ENCODE results near the gene CNTROB.

Gene CNTROB

GRCh38 chr17:7903154-7904103, 28.6 kb upstream of the CNTROB start:
- DNase-seq (ENCODE audit: low spot score), result no peak

DNA sequence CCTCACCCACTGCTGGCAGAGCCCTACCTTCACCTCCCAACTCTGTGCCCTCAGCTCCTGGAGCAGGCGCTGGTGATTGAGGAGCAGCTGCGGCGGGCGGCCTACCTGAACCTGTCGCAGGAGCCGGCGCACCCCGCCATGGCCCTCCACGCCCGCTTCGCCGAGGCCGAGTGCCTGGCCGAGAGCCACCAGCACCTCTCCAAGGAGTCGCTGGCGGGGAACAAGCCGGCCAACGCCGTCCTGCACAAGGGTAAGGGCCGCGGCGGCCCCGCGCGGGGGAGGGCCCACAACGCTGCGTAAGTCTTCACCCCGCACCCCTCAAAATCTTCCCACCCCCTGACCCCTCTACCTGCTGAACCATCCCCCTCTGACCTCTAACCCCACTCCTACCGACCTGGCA, 22.9 kb upstream of the CNTROB start:
- no peak for DNase-seq (ENCODE audit: low spot score)

DNA sequence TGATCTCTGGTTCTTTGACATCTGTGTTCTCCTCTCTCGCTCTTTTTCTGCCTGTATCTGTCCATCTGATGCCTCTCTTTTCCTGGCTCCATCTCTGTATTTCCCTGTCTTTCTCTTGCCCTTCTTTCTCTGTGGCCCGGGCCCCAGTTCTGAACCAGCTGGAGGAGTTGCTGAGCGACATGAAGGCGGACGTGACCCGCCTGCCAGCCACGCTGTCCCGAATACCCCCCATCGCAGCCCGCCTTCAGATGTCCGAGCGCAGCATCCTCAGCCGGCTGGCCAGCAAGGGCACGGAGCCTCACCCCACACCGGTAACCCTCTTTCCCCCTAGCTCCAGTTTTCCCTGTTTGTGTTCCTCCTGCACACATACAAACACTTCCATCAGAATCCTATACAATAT, 21.7 kb upstream of the CNTROB start:
- no peak for DNase-seq (ENCODE audit: low spot score)

- no peak for DNase-seq (ENCODE audit: low spot score)
Observed at GRCh38 chr17:7910711-7911110, 21.3 kb upstream of the CNTROB start.

GRCh38 chr17:7911116-7911515, 20.9 kb upstream of the CNTROB start:
- DNase-seq (ENCODE audit: low spot score), result no peak

DNA sequence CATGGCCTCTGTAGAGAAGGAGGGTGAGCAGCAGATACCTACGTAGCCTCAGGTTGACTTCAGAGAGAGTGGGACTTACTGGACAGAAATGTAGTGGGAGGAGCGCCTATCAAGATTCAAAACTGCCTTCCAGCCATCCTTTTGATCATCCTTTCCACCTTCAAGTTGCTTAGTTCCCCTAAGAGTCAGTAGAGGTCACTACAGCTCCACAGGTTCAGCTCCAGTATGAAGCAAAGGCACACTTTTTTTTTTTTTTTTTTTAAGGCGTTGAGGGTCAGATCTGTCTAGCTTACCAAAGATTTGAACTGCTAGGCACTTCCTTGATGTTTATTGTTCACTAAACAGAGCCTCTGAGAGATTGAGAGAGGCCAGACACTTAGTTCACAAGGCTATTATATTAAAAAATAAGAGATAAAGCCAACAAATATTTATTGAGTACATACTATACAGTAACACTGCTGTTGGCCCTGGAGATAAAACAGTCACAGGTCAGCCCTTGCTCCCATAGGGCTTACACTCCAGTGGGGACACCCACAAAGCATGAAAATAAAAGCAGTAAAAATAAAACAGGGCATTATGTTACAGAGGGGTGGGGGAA, 19.0 kb upstream of the CNTROB start:
- DNase-seq (ENCODE audit: low spot score), result peak; percentile 80

GRCh38 chr17:7915179-7915610, 16.8 kb upstream of the CNTROB start:
- peak; percentile 29 for DNase-seq (ENCODE audit: low spot score)

GRCh38 chr17:7915611-7916384, 16.2 kb upstream of the CNTROB start, which contains the start of gene RNF227:
TSS of gene RNF227 (minus strand) at chr17:7916289. CDS start at chr17:7916195, 94 bp downstream.
- peak; percentile 93 for DNase-seq (ENCODE audit: low spot score)

DNA sequence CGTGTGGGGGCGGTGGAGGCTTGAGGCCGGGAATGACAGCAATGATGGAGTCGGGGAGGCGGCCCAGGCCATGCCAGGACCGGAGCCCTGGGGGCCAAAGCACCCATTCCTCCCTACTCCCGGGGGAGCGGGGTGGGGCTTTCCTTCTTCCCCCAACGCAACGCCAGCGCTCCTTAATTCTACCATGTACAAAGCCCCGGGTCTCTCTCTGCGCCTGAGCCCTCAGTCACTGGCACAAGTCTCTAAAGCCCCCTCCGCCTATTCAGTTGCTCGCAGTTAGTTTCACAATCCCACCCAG, 15.7 kb upstream of the CNTROB start:
- no peak for DNase-seq (ENCODE audit: low spot score)

DNA sequence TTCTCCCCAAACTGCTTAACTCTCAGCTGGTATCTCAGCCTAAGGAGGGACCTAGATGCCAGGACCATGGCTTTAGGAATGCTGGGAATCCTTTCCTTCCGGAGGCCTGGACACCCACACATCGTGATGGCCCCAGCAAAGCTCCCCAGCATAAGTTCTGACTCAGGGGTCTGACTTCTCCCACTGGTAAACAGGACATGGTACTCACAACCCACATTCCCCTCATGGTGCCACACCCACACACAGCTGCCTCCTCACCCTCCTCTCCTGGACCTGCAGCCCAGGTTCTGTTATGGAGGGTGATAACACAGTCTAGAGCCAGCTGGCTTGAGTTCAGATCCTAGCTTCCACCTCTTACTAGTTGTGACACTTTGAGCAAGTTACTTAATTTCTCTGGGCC, 15.2 kb upstream of the CNTROB start:
- peak; percentile 50 for DNase-seq (ENCODE audit: low spot score)

- no peak for DNase-seq (ENCODE audit: low spot score)
Observed at GRCh38 chr17:7922269-7922844, 9.6 kb upstream of the CNTROB start.

DNA sequence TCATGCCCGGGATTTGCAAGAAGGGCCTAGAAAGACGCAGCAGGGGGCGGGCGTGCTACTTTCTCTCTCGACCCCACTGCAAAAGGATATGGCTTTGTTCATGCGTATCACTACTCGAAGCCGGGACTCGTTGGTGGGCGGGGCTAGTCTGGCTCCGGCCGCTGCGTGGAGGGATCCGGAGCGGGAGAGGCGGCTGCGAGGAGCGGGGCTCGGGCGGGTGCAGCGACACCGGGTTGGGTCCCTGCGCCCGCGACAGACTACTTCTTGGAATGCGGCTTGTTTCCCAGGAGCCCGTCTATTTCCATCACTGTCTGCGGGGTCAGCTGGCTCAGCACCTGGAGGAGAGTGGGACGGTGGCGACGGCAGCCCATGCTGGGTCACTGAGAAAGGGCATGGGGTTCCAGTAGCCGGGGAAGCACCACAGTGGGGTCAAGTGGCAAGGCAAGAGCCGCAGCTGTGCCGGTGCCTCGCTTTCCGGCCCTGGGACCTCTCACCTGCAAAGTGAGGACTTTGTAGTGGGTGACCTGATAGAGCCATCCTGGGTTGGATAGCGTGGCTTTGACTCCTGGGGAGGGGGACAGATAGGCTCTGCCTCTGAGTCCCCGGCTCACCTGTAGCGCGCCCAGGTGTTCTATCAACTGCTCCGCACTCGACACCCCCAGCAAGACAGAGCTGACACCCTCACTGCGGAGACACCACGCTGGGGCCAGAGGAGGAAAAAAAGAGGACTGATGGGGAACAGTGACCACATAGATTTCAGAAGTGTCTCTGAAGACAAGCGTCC, 9.0 kb upstream of the CNTROB start:
- peak; percentile 83 for DNase-seq (ENCODE audit: low spot score)

- no peak for DNase-seq (ENCODE audit: low spot score)
Observed at GRCh38 chr17:7927596-7927995, 4.4 kb upstream of the CNTROB start.

DNA sequence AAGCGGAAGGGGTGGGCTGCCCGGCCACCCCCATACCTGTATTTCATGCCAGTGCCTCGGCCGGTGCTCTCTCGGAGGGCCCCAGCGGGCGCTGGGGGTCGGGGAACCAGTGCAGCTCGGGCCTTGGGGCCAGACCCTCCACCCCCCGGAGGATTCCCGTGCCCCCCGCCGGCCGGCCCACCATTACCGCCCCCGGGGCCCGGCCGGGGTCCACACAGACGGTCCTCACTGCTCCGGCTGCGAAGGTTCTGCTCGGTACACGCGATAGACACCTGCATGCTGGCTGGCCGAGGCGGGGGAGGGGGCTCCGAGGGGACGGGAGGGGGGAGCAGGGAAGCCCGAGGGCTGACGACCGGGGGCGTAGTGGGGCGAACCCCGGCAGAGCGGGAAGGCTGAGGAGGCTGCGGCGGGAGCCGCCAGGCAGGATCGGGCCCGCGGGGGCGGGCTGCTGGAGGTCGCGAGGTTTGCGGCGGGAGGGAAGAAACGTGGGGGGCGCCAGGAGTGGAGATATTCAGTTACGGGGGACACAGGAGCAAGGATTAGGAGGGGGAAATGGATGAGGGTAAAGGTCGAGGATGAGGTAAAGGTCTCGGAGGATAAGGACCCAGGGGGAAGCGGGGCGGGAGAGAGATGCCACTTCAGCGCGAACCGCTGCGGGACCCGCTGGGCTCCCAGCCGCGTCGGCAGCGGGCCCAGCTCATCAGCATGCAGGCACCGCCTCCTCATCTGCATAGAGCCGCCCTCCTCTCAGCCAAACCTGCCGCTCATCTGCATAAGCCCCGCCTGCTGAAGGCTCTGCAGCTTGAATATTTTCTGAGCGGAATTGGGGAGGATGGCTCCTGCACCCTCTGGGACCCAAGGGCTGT, 2.6 kb upstream of the CNTROB start, which contains the start of gene KCNAB3:
KCNAB3 (minus strand) TSS at position 699 of the 866 bp plus-strand sequence; CDS start at position 278, 421 bp downstream.
- DNase-seq (ENCODE audit: low spot score), result peak; percentile 87

DNA sequence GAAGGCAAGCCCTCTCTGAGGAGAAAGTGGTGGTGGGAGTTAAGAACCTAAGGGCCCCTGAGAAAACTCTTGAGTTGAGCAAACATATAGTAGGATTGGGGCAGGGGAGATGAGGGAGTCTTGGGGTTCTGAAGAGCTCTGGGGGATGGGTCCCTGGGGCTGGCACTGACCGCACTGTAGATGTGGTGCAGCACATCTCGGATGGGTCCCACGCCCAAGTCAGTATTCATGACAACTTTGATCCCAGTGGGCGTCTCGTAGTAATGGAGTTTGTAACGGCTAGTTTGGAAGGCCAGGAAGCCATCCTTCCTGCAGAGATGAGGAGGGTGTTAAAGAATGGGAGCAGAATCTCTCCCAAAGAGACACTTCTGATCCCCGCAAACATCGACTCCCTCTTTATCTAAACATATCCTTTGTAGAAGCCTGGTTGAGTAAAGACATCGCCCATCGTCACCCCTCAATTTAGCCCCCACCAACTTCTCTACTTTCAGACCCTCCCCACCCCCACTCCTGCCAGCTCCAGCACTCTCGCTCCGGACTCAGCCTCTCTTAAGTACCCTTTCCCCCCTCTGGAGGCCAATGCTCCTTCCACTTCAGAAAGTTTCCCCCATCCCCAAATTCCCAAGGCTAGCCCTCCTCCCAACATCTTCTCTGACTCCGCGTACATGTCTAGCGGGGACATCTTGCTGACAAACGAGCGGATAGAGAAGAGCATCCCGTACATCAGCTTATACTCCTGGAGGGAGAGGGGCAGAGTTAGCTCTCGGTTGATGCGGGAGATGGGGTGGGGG, 970 bp upstream of the CNTROB start:
- no peak for DNase-seq (ENCODE audit: low spot score)

DNA sequence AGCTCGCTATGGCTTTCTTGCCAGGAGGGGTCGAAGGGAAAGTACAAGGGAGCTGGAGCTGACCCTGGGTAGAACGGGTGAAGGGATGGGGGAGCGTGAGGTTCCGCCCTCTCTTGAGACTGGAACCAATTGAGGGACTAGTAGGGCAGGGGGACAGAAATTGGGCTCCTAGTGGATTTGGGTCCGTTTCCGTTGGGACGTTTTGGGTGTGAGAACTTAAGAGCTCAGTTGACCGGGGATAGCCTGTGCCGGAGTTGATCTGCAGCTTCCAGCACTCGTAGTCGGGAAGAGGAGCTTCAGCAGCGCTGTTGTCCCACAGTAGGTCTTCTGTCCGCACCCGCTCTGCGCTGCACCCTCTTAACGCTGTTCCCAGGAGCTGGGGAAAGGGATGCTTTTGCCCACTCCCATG, 481 bp downstream of the CNTROB start:
- DNase-seq (ENCODE audit: low spot score), result peak; percentile 47

GRCh38 chr17:7932949-7933348, 943 bp downstream of the CNTROB start:
- DNase-seq (ENCODE audit: low spot score), result peak; percentile 70

DNA sequence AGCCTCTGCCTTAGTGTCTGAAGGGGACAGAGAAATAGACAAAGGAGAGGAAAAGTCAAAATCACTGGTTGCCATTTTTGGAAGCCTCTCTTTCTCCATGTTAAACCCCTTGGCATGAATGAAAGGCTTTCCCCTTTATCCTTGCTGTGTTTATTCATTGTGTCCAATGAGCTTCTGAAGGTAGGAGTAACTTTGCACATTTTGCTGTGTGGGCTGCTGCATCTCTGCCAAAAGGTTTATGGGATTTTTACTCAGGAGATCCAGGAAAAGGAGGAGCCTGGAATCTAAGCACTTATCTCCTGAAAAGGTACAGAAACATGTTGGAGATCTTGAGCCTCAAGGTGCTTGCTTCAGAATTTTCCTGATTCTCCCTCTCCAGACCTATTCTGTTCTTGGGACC, 3.9 kb downstream of the CNTROB start:
- no peak for DNase-seq (ENCODE audit: low spot score)

- no peak for DNase-seq (ENCODE audit: low spot score)
Observed at GRCh38 chr17:7940034-7940433, 8.0 kb downstream of the CNTROB start.

DNA sequence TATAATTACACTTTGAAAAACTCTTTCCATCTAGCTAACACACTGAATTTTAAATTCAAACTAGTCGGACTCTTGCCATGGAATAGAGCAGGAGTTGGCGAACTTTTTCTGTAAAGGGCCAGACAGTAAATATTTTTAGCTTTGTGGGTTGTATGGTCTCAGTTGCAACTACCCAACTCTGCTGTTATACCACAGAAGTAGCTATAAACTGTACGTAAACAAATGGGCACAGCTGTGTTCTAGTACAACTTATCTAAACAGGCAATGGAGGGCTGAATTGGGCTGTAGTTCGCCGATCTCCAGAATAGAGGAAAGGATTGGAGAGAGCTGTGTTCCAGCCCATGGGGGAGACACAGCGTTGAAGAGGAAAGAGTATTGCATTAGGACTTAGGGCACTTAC, 8.7 kb downstream of the CNTROB start:
- DNase-seq (ENCODE audit: low spot score), result no peak

Measured in AG08396 (cell line).